ENCODE results near the gene SLC6A15. TPM values are rescaled to one million over a fixed set of nuclear protein-coding genes. Genes with fewer than 3 reads are reported as not detected.
A peak's percentile ranks its signal among the peaks of the same experiment; 100 is the strongest.

Gene SLC6A15
- total and polyA plus RNA-seq, 2 donors (not counting 3 experiments of a cell fraction or from before 2014, with no cell fraction given), result 0.03 to 0.24 TPM

- no peaks in the 10 kb centered on the region for H3K9me1 ChIP-seq (replicated peaks; ENCODE audit: control insufficient read depth, extremely low read depth, insufficient read depth, low read length)
- peak; percentile 81 for FAIRE-seq
- no peaks in the 10 kb centered on the region for H3K27me3 ChIP-seq (ENCODE audit: control insufficient read depth in 2 of 2, insufficient read depth in 2 of 2, low read length in 2 of 2)
- H4K20me1 ChIP-seq (replicated peaks; ENCODE audit: control insufficient read depth, extremely low read depth, insufficient read depth, low read length), result no peaks in the 10 kb centered on the region
- DNase-seq (ENCODE audit: low read depth, low spot score), result peak; percentile 55
- peak; percentile 38 to 45 for TF ChIP-seq CTCF (IDR thresholded peaks at IDR 0.05; ENCODE audit: extremely low read depth in 1 of 2, insufficient read depth in 1 of 2, low read depth in 1 of 2, low read length in 2 of 2)
- no peak for TF ChIP-seq MYC (IDR thresholded peaks at IDR 0.05; ENCODE audit: low read depth, low read length)
- no peak for TF ChIP-seq MAX (IDR thresholded peaks at IDR 0.05; ENCODE audit: insufficient read depth, insufficient read length)
- H3K79me2 ChIP-seq (ENCODE audit: control insufficient read depth, insufficient read depth, low read length), result no peaks in the 10 kb centered on the region
- CTCF ChIA-PET, result interaction anchor here (0.7 to 3.3 kb wide), 19 partner anchors 9 to 1016 kb away, joined by 3 to 17 read pairs (median 5); no protein-coding TSS in a partner anchor
- H3K27ac ChIP-seq (ENCODE audit: insufficient read depth, low read depth, low read length), result no peak overlapping the region
- H3K4me3 ChIP-seq (replicated peaks in 1 of 3; ENCODE audit: insufficient read depth in 1 of 3, low read depth in 1 of 3, low read length in 3 of 3), result no peak overlapping the region
- no peaks in the 10 kb centered on the region for H3K36me3 ChIP-seq (ENCODE audit: control insufficient read depth in 2 of 2, extremely low read depth in 1 of 2, insufficient read depth in 2 of 2, low read length in 2 of 2)
- POLR2A ChIA-PET, result interaction anchor here (0.6 kb wide), 1 partner anchor 1566 kb away, joined by 4 read pairs; no protein-coding TSS in a partner anchor
- no peak overlapping the region for H3K9ac ChIP-seq (replicated peaks; ENCODE audit: extremely low read depth, insufficient read depth, low read length)
- BruUV-seq (replicated peaks), result no TSS peak
- dilution Hi-C loops (cut with MboI; ENCODE audit: extremely low pct_ligation_motif_present, low sequenced_read_pairs), result no loop called here
- no peaks in the 10 kb centered on the region for H3K9me3 ChIP-seq (replicated peaks; ENCODE audit: control insufficient read depth, insufficient read depth, low read length)
- no peaks in the 10 kb centered on the region for H3K4me1 ChIP-seq (ENCODE audit: control insufficient read depth, extremely low read depth, insufficient read depth, low read length)
- intact Hi-C loops (cut with micrococcal nuclease), result loop anchor here (5.0 to 10.0 kb wide), 2 partner anchors 1015 to 1838 kb away; no protein-coding TSS in a partner anchor
- H2AFZ ChIP-seq (ENCODE audit: low read depth, low read length), result no peak overlapping the region
- H3K4me2 ChIP-seq (ENCODE audit: insufficient read depth, low read length), result no peak overlapping the region
Observed at GRCh38 chr12:84842406-84843013, 70.1 kb downstream of the SLC6A15 start.

GRCh38 chr12:84841591-84841990, 71.0 kb downstream of the SLC6A15 start:
- Histone ChIP-seq H3K4me3 (replicated peaks in 1 of 3; ENCODE audit: insufficient read depth in 1 of 3, low read depth in 1 of 3, low read length in 3 of 3) (no peak overlapping the region), H4K20me1 (replicated peaks; ENCODE audit: control insufficient read depth, extremely low read depth, insufficient read depth, low read length) (no peaks in the 10 kb centered on the region), H3K36me3 (ENCODE audit: control insufficient read depth in 2 of 2, extremely low read depth in 1 of 2, insufficient read depth in 2 of 2, low read length in 2 of 2) (no peaks in the 10 kb centered on the region), H3K79me2 (ENCODE audit: control insufficient read depth, insufficient read depth, low read length) (no peaks in the 10 kb centered on the region), H2AFZ (ENCODE audit: low read depth, low read length) (no peak overlapping the region), H3K9me3 (replicated peaks; ENCODE audit: control insufficient read depth, insufficient read depth, low read length) (no peaks in the 10 kb centered on the region), H3K4me1 (ENCODE audit: control insufficient read depth, extremely low read depth, insufficient read depth, low read length) (no peaks in the 10 kb centered on the region), H3K4me2 (ENCODE audit: insufficient read depth, low read length) (no peak overlapping the region), H3K27me3 (ENCODE audit: control insufficient read depth in 2 of 2, insufficient read depth in 2 of 2, low read length in 2 of 2) (no peaks in the 10 kb centered on the region), H3K27ac (ENCODE audit: insufficient read depth, low read depth, low read length) (no peak overlapping the region), H3K9me1 (replicated peaks; ENCODE audit: control insufficient read depth, extremely low read depth, insufficient read depth, low read length) (no peaks in the 10 kb centered on the region), H3K9ac (replicated peaks; ENCODE audit: extremely low read depth, insufficient read depth, low read length) (no peak overlapping the region)
- POLR2A ChIA-PET, result no interaction called here
- BruUV-seq (replicated peaks), result no TSS peak
- CTCF ChIA-PET, result interaction anchor here (1.1 to 3.3 kb wide), 6 partner anchors 11 to 1015 kb away, joined by 3 to 17 read pairs (median 6); no protein-coding TSS in a partner anchor
- intact Hi-C loops (cut with micrococcal nuclease) (loop anchor here (5.0 to 10.0 kb wide), 2 partner anchors 1014 to 1837 kb away; no protein-coding TSS in a partner anchor), dilution Hi-C loops (cut with MboI; ENCODE audit: extremely low pct_ligation_motif_present, low sequenced_read_pairs) (no loop called here)
- FAIRE-seq (no peak), DNase-seq (ENCODE audit: low read depth, low spot score) (no peak)
- TF ChIP-seq POLR2A (IDR thresholded peaks at IDR 0.05; ENCODE audit: low read depth, low read length) (no peak), JUN (IDR thresholded peaks at IDR 0.05; ENCODE audit: borderline replicate concordance, insufficient read depth, insufficient read length, low read depth) (no peak), FOS (IDR thresholded peaks at IDR 0.05; ENCODE audit: borderline replicate concordance, insufficient read depth, low read length) (no peak), POLR2AphosphoS5 (IDR thresholded peaks at IDR 0.05; ENCODE audit: insufficient read depth, low read depth, low read length) (no peak), CTCF (IDR thresholded peaks at IDR 0.05; ENCODE audit: extremely low read depth in 1 of 2, insufficient read depth in 1 of 2, low read depth in 1 of 2, low read length in 2 of 2) (no peak)

All from endothelial cell of umbilical vein (primary cell).